Endometrial microvascular endothelial cells (primary cell): ENCODE measurements around the gene DNAL1. TPM values are rescaled to one million over a fixed set of nuclear protein-coding genes. Genes with fewer than 3 reads are reported as not detected.
"Not testable (repeated sequence)": the region's sequence is repeated elsewhere in the genome, so short reads cannot be mapped to it uniquely, and the experiment has no call there.

Experiments used
- in situ Hi-C: cut with HindIII; loops from 2 replicates; pipeline ENCODE4 v1.10.0; 2017; ENCODE audit warnings: low sequenced_read_pairs, low pct_unique_long_range_greater_than_20kb; ENCODE audit errors: inconsistent ontology term
- total RNA-seq: library from RNA; depleted of rRNA; stranded (reverse); fragments of >200 nt; gene quantifications from one replicate; pipeline ENCODE4 v1.2.3, GENCODE V29; 2015; ENCODE audit errors: inconsistent ontology term

Gene DNAL1
- total RNA-seq, 1 donor from 2014 or later, result 3.4 TPM

DNA sequence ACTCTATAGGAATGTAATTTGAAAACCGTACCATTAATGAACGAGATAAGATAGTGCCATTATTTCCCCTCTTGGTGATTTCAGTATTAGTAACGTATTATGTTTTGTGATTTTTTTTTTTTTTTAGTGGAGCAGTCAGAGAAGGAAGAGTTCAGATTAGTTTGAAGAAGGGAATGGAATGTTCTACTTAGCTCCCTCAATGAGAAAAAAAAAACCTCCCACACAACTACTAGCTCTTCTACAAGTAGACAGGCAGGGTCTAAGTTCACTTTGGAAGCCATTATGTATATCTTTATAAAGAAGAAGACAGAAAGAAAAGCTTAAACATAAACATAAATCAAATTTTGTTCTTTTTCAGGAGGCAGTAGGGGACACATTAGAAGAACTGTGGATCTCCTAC is 42.1 kb downstream of the DNAL1 start:
- in situ Hi-C loops, result no loop called here

GRCh38 chr14:73694083-73694482 is 49.3 kb downstream of the DNAL1 start:
- in situ Hi-C loops, result no loop called here

DNA sequence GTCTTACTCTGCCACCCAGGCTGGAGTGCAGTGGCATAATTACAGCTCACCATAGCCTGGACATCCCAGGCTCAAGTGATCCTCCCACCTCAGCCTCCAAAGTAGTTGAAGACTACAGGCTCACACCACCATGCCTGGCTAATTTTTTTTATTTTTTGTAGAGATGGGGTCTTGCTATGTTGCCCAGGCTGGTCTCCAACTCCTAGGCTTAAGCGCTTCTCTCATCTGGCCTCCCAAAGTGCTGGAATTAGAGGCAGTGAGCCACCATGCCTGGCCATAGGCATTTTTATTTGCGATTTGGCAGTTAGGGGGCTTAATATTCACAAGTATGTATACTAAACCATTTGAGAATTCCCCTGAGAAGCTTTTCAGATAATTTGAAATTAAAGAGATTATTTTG is 50.3 kb downstream of the DNAL1 start:
- in situ Hi-C loops, result no loop called here

DNA sequence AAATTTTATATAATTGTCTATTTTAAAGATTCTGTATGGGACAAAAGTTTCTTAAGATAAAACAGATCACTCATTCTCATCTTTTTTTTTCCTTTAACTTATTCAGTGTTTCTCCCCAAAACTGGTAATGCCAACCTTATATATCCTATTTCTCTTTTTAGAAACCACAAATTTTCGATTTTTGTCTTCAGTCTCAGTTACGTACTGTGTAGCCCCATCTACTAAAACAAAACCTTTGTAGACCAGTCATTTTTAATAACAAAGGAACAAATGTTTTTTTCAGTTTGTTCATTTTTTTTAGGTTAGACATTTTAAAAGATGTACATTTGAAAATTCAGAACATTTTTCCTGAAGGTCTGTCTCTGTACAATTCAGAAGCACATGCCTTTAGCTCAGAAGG is 51.2 kb downstream of the DNAL1 start:
- in situ Hi-C loops, result no loop called here

GRCh38 chr14:73696466-73697400 is 51.9 kb downstream of the DNAL1 start:
- in situ Hi-C loops, result no loop called here

- in situ Hi-C loops, result no loop called here
Observed at GRCh38 chr14:73700325-73700724, 55.5 kb downstream of the DNAL1 start.

GRCh38 chr14:73708076-73708475 is 63.3 kb downstream of the DNAL1 start:
- in situ Hi-C loops, result not testable (repeated sequence)

DNA sequence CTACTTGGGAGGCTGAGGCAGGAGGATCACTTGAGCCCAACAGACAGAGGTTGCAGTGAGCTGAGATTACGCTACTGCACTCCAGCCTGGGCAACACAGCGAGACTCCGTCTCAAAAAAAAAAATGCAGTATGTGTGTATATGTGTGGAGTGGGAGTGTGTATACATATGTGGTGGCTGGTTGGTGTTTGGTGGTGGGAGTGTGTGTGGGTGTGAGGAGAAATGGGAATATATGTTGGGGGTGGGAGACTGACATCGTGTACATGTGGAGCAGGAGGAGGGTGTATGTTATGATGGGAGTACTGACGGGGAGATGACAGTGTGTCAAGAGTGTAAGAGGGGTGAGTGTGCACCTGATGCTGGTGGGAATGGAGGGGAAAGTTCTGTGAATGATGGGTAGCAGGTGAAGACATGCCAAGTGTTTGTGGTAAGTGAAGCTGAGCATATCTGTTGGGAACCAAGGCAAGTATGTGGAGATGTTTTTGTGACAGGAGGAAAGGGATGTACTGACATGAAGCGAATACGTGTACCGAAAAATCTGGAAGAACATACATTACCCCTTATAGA is 65.2 kb downstream of the DNAL1 start:
- in situ Hi-C loops, result no loop called here

GRCh38 chr14:73710737-73711136 is 66.0 kb downstream of the DNAL1 start:
- in situ Hi-C loops, result no loop called here

GRCh38 chr14:73712071-73712506 is 67.3 kb downstream of the DNAL1 start:
- in situ Hi-C loops, result no loop called here

- in situ Hi-C loops, result no loop called here
Observed at GRCh38 chr14:73712540-73713180, 67.9 kb downstream of the DNAL1 start.

GRCh38 chr14:73713206-73713802 is 68.5 kb downstream of the DNAL1 start:
- in situ Hi-C loops, result no loop called here

GRCh38 chr14:73713803-73714655 is 69.2 kb downstream of the DNAL1 start, which contains the start of gene PNMA1:
PNMA1 (minus strand) TSS chr14:73714384; CDS start chr14:73713639, 745 bp downstream.
- in situ Hi-C loops, result no loop called here

GRCh38 chr14:73714656-73715081 is 69.9 kb downstream of the DNAL1 start:
- in situ Hi-C loops, result no loop called here

DNA sequence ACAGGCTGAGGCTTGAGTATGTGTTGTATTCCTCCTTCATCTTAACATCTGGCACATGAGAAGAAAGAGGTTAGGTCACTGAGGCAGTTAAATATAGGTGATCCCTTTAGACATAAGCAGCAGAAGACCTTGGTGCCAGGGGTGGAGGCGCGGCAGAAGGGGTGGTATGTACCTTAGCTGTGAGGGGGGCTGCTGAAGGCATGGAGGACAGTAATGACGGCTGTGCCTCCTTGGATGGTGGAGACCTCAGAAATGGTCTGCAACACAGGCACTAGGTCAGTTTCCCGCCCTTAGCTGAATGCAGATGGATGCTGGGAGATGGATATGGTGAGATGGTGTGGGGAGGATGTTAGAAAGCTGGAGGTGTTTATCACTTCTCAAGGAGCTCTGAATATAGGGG is 70.9 kb downstream of the DNAL1 start:
- in situ Hi-C loops, result no loop called here

- in situ Hi-C loops, result no loop called here
Observed at GRCh38 chr14:73717266-73717665, 72.5 kb downstream of the DNAL1 start.

- in situ Hi-C loops, result no loop called here
Observed at GRCh38 chr14:73717711-73718417, 73.1 kb downstream of the DNAL1 start.
